T follicular helper cell (primary cell): ENCODE measurements around the gene BASP1.
"Not testable (repeated sequence)": the region's sequence is repeated elsewhere in the genome, so short reads cannot be mapped to it uniquely, and the experiment has no call there.

Source experiments
- DNase-seq: peaks from one replicate; pipeline ENCODE4 v3.0.0-alpha.2; 2020; ENCODE audit warnings: low read depth

BASP1 gene

GRCh38 chr5:17319095-17319494 lies 101.7 kb downstream of the BASP1 start:
- DNase-seq, result not testable (repeated sequence)

DNA sequence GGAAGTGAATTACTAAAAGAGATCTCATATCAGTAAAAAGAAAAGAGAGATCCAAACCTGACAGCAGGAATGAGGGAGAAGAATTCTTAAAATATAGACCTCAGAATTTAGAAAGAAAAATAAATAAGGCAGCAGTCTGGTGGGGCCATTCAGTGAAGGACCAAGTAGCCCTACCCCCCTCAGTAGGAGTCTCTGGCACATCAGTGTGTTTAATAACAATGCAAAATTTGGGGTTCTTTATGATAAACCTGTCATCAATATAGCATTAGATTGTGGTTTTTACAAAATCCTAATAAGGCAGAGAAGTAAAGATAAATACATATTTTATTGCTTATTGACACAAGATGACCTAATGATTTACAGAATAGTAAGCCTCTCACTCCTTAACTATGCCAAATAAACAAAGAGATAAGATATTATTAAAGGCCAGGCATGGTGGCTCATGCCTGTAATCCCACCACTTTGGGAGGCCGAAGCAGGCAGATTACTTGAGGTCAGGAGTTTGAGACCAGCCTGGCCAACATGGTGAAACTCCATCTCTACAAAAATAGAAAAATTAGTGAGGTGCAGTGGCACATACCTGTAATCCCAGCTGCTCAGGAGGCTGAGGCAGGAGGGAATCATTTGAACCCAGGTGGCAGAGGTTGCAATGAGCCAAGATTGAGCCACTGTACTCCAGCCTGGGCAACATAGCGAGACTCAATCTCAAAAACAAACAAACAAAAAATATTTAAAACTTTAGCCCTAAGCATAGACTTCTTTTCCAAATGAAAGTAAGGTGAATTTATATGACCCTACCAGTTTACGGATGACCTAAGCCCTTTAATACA lies 108.6 kb downstream of the BASP1 start:
- no peak for DNase-seq
